Natural killer cell (primary cell): ENCODE measurements around the gene YPEL5. TPM values are rescaled to one million over a fixed set of nuclear protein-coding genes. Genes with fewer than 3 reads are reported as not detected.

Experiments used
- ATAC-seq, 3 donors: fragments of 150-1000 bp in 2 of 3; fragments of 200-7000 bp in 1 of 3; cut with Tn5 transposase; 1 replicate in 1 of 3; 2 replicates in 2 of 3; pipeline ENCODE4 v1.10.0; 2021; ENCODE audit warnings: mild to moderate bottlenecking in 2 of 3, moderate library complexity in 2 of 3
- DNase-seq, 2 donors: peaks; one replicate each; pipeline versions ENCODE4 v3.0.0 to v3.0.0-alpha.2; 2013 to 2021; ENCODE audit warnings: mixed read lengths in 1 of 2
- H3K27ac ChIP-seq: one replicate; pipeline ENCODE4 v1.5.1; 2013; ENCODE audit warnings: mild to moderate bottlenecking, low read length
- H3K27me3 ChIP-seq: one replicate; pipeline ENCODE4 v1.6.1; 2013; ENCODE audit warnings: low read length; ENCODE audit not compliant: control insufficient read depth, insufficient read depth
- H3K36me3 ChIP-seq: one replicate; pipeline ENCODE4 v1.6.1; 2013; ENCODE audit warnings: low read length; ENCODE audit not compliant: control insufficient read depth, insufficient read depth
- H3K4me1 ChIP-seq: one replicate; pipeline ENCODE4 v1.6.1; 2013; ENCODE audit warnings: low read length; ENCODE audit not compliant: control insufficient read depth, insufficient read depth
- H3K4me3 ChIP-seq: one replicate; pipeline ENCODE4 v1.5.1; 2013; ENCODE audit warnings: low read length
- H3K9me3 ChIP-seq: one replicate; pipeline ENCODE4 v1.6.1; 2013; ENCODE audit warnings: low read length; ENCODE audit not compliant: control insufficient read depth, insufficient read depth
- H3K27ac Mint-ChIP-seq, 2 donors: one replicate each; pipeline ENCODE4 v1.8.0; 2022; ENCODE audit warnings: mild to moderate bottlenecking in 2 of 2, mixed read lengths in 2 of 2, moderate library complexity in 1 of 2
- H3K27me3 Mint-ChIP-seq, 2 donors: one replicate each; pipeline ENCODE4 v1.8.0; 2022; ENCODE audit warnings: low read depth in 2 of 2, mixed read lengths in 2 of 2
- H3K36me3 Mint-ChIP-seq: one replicate; pipeline ENCODE4 v1.8.0; 2022; ENCODE audit warnings: mixed read lengths
- H3K4me1 Mint-ChIP-seq, 2 donors: one replicate each; pipeline ENCODE4 v1.8.0; 2022; ENCODE audit warnings: mixed read lengths in 2 of 2
- H3K4me3 Mint-ChIP-seq: one replicate; pipeline ENCODE4 v1.8.0; 2022; ENCODE audit warnings: mild to moderate bottlenecking, moderate library complexity, mixed read lengths
- H3K9me3 Mint-ChIP-seq, 2 donors: one replicate each; pipeline ENCODE4 v1.8.0; 2022; ENCODE audit warnings: mixed read lengths in 2 of 2
- CTCF ChIP-seq: fragments of 200-600 bp; IDR thresholded peaks from one replicate; pipeline ENCODE4 v1.8.0; 2022; ENCODE audit warnings: antibody characterized with exemption
- whole genome bisulfite sequencing: methylation state at CpG from one replicate; pipeline ENCODE4 v1.1.7; 2013; ENCODE audit warnings: missing lambda C conversion rate; ENCODE audit not compliant: insufficient coverage; 5-methylcytosine and 5-hydroxymethylcytosine counted together
- intact Hi-C: fragments of 100-400 bp; cut with micrococcal nuclease; formaldehyde crosslinking; loops from one replicate; pipeline ENCODE4 v1.14.2; 2022
- total RNA-seq, 4 donors: library from RNA; stranded (reverse); fragments of 120-200 nt in 1 of 4; gene quantifications; one replicate each; pipeline versions ENCODE4 v1.2.3 to v1.2.4, GENCODE V29; 2013 to 2022

The YPEL5 gene
- total RNA-seq, 3 donors from 2014 or later (not counting 1 experiment from before 2014, with no cell fraction given) = 569 to 1,094 (median 800) TPM

GRCh38 chr2:30157616-30158015 is 10.8 kb downstream of the YPEL5 start:
- 92% methylated on average over 4 of the region's 4 CpGs for WGBS
- ATAC-seq = no peak
- TF ChIP-seq CTCF = no peak
- intact Hi-C loops = no loop called here
- Histone ChIP-seq H3K36me3 (peaks cover 59% of the 10 kb centered on the region), H3K27me3 (no peaks in the 10 kb centered on the region), H3K9me3 (no peaks in the 10 kb centered on the region), H3K4me3 (no peak overlapping the region), H3K4me1 (no peaks in the 10 kb centered on the region), H3K27ac (no peak overlapping the region)
- Mint-ChIP-seq H3K4me3 (peak overlapping the region; percentile 59), H3K9me3 (no peaks in the 10 kb centered on the region), H3K36me3 (peaks cover 34% of the 10 kb centered on the region), H3K27me3 (no peaks in the 10 kb centered on the region), H3K4me1 (peaks cover 60 to 69% of the 10 kb centered on the region in 2 donors), H3K27ac (peak overlapping the region in 1 of 2 donors; percentile 70)
- no peak for DNase-seq

- H3K27ac Mint-ChIP-seq = peak overlapping the region in 1 of 2 donors; percentile 70
- Histone ChIP-seq H3K27ac (no peak overlapping the region), H3K4me3 (no peak overlapping the region), H3K36me3 (peaks cover 59% of the 10 kb centered on the region), H3K27me3 (no peaks in the 10 kb centered on the region), H3K9me3 (no peaks in the 10 kb centered on the region), H3K4me1 (no peaks in the 10 kb centered on the region)
- no peaks in the 10 kb centered on the region for H3K9me3 Mint-ChIP-seq
- DNase-seq (no peak), ATAC-seq (no peak)
- intact Hi-C loops = loop anchor here (5.0 kb wide), 2 partner anchors 67 to 73 kb away; partner anchors contain the start of gene LBH
- H3K27me3 Mint-ChIP-seq = no peaks in the 10 kb centered on the region
- WGBS = 94% methylated on average over 2 of the region's 2 CpGs
- TF ChIP-seq CTCF = no peak
- H3K36me3 Mint-ChIP-seq = peaks cover 34% of the 10 kb centered on the region
- H3K4me3 Mint-ChIP-seq = peak overlapping the region; percentile 49
- H3K4me1 Mint-ChIP-seq = peaks cover 45 to 58% of the 10 kb centered on the region in 2 donors
Observed at GRCh38 chr2:30159766-30160165, 13.0 kb downstream of the YPEL5 start.

- H3K36me3 Mint-ChIP-seq = peaks cover 28% of the 10 kb centered on the region
- intact Hi-C loops = loop anchor here (5.0 kb wide), 2 partner anchors 70 kb away; partner anchors contain the start of gene LBH
- H3K36me3 ChIP-seq = peaks cover 47% of the 10 kb centered on the region
- no peaks in the 10 kb centered on the region for H3K4me1 ChIP-seq
- DNase-seq (no peak), ATAC-seq (no peak)
- H3K27me3 Mint-ChIP-seq = no peaks in the 10 kb centered on the region
- peaks cover 36 to 49% of the 10 kb centered on the region in 2 donors for H3K4me1 Mint-ChIP-seq
- H3K4me3 ChIP-seq = no peak overlapping the region
- no peak for TF ChIP-seq CTCF
- WGBS = 99% methylated on average over 4 of the region's 7 CpGs
- no peaks in the 10 kb centered on the region for H3K27me3 ChIP-seq
- H3K9me3 ChIP-seq = no peaks in the 10 kb centered on the region
- no peak overlapping the region for H3K27ac ChIP-seq
- peak overlapping the region; percentile 73 for H3K4me3 Mint-ChIP-seq
- H3K27ac Mint-ChIP-seq = peak overlapping the region; percentile 70 to 74
- no peaks in the 10 kb centered on the region for H3K9me3 Mint-ChIP-seq
Observed at GRCh38 chr2:30161929-30162706, 15.3 kb downstream of the YPEL5 start.
